GM23248 (cell line): Measurements from ENCODE around the gene TBC1D2B. TPM values are rescaled to one million over a fixed set of nuclear protein-coding genes. Genes with fewer than 3 reads are reported as not detected.

ENCODE experiments used
- DNase-seq: peaks from one replicate; pipeline ENCODE4 v3.0.0-alpha.2; 2015
- H2AFZ ChIP-seq: fragments of 200-600 bp; sonication (generic); 2 replicates; pipeline ENCODE4 v1.6.1; 2016; ENCODE audit warnings: antibody characterized with exemption
- H3F3A ChIP-seq: fragments of 200-600 bp; sonication (generic); 2 replicates; pipeline ENCODE4 v1.6.1; 2016; ENCODE audit warnings: mild to moderate bottlenecking, antibody characterized with exemption, mixed run types; ENCODE audit not compliant: insufficient read depth
- H3K27ac ChIP-seq: fragments of 200-600 bp; sonication (generic); 2 replicates; pipeline ENCODE4 v1.5.1; 2016; ENCODE audit warnings: mild to moderate bottlenecking
- H3K27me3 ChIP-seq: fragments of 200-600 bp; sonication (generic); replicated peaks from 2 replicates; pipeline ENCODE4 v1.6.1; 2016; ENCODE audit warnings: mild to moderate bottlenecking; ENCODE audit not compliant: insufficient read depth
- H3K36me3 ChIP-seq: fragments of 200-600 bp; sonication (generic); 2 replicates; pipeline ENCODE4 v1.6.1; 2016; ENCODE audit warnings: low read depth, mild to moderate bottlenecking
- H3K4me1 ChIP-seq: fragments of 200-600 bp; sonication (generic); 2 replicates; pipeline ENCODE4 v1.6.1; 2016; ENCODE audit warnings: mild to moderate bottlenecking; ENCODE audit not compliant: insufficient read depth
- H3K4me2 ChIP-seq: fragments of 200-600 bp; sonication (generic); one replicate; pipeline ENCODE4 v1.6.1; 2016; ENCODE audit warnings: mild to moderate bottlenecking; ENCODE audit not compliant: unreplicated experiment
- H3K4me3 ChIP-seq: fragments of 200-600 bp; sonication (generic); 2 replicates; pipeline ENCODE4 v1.5.1; 2016; ENCODE audit warnings: mild to moderate bottlenecking
- H3K79me2 ChIP-seq: fragments of 200-600 bp; sonication (generic); 2 replicates; pipeline ENCODE4 v1.6.1; 2016; ENCODE audit warnings: mild to moderate bottlenecking; ENCODE audit not compliant: insufficient read depth
- H3K9ac ChIP-seq: fragments of 200-600 bp; sonication (generic); 2 replicates; pipeline ENCODE4 v1.6.1; 2016; ENCODE audit warnings: mild to moderate bottlenecking
- H3K9me2 ChIP-seq: fragments of 200-600 bp; sonication (generic); 2 replicates; pipeline ENCODE4 v1.6.1; 2016; ENCODE audit warnings: mixed run types, mild to moderate bottlenecking, moderate library complexity; ENCODE audit not compliant: insufficient read depth
- H3K9me3 ChIP-seq: fragments of 200-600 bp; sonication (generic); one replicate; pipeline ENCODE4 v1.6.1; 2017; ENCODE audit warnings: low read depth
- H4K20me1 ChIP-seq: fragments of 200-600 bp; sonication (generic); 2 replicates; pipeline ENCODE4 v1.6.0; 2016; ENCODE audit not compliant: insufficient read depth
- EZH2 ChIP-seq: fragments of 200-600 bp; sonication (generic); IDR thresholded peaks from 2 replicates; pipeline ENCODE4 v1.6.1; 2018; ENCODE audit warnings: antibody characterized with exemption, mild to moderate bottlenecking; ENCODE audit not compliant: insufficient read depth, poor library complexity, severe bottlenecking
- EZH2phosphoT487 ChIP-seq: fragments of 200-600 bp; sonication (generic); IDR thresholded peaks from 2 replicates; pipeline ENCODE4 v1.6.1; 2018; ENCODE audit warnings: antibody characterized with exemption, moderate library complexity, mild to moderate bottlenecking, low read depth; ENCODE audit not compliant: insufficient read depth
- WGBS, 2 experiments: methylation state at CpG; one replicate each; pipeline ENCODE4 v1.1.6; 2015 to 2017; ENCODE audit warnings: low lambda C conversion rate in 2 of 2, low coverage in 1 of 2; ENCODE audit errors: missing lambda C conversion rate in 2 of 2; 5-methylcytosine and 5-hydroxymethylcytosine counted together
- in situ Hi-C: fragments of 300-500 bp; cut with MboI; formaldehyde crosslinking; loops from 2 replicates; pipeline ENCODE4 v1.15.0; 2020
- polyA plus RNA-seq: library from polyadenylated mRNA; unstranded; fragments of >200 nt; fragmentation: Nextera tagmentation; extraction: Ambion mirVana; gene quantifications from 2 replicates; pipeline ENCODE4 v1.2.1, GENCODE V29; 2016
- total RNA-seq: library from RNA; depleted of rRNA; stranded (reverse); fragments of >200 nt; shearing (Covaris generic); gene quantifications from 2 replicates; pipeline ENCODE4 v1.2.3, GENCODE V29; 2014

The TBC1D2B gene
- total and polyA plus RNA-seq, 2 experiments from 2014 or later, result 11.1 to 40.5 TPM

- Histone ChIP-seq H3K79me2 (peaks cover 84% of the 10 kb centered on the region), H3K9ac (no peak overlapping the region), H3K36me3 (0 out of 2 replicates have a peak, but pooled peaks cover 8% of the 10 kb centered on the region), H2AFZ (no peak overlapping the region), H3K9me2 (no peaks in the 10 kb centered on the region), H3F3A (peaks cover 22% of the 10 kb centered on the region), H3K4me2 (no peak overlapping the region), H4K20me1 (0 out of 2 replicates have a peak, but pooled peaks cover 3% of the 10 kb centered on the region), H3K27ac (no peak overlapping the region), H3K9me3 (no peaks in the 10 kb centered on the region), H3K4me3 (no peak overlapping the region), H3K27me3 (no peaks in the 10 kb centered on the region), H3K4me1 (peaks cover 56% of the 10 kb centered on the region)
- no peak for DNase-seq
- no peak for TF ChIP-seq EZH2
- TF ChIP-seq EZH2phosphoT487, result no peak
- in situ Hi-C loops, result no loop called here
- 53 to 57% methylated on average over 2 of the region's 2 CpGs for WGBS, 2 experiments
These were observed 23.0 kb downstream of the TBC1D2B start for GRCh38 chr15:78054518-78054917.

GRCh38 chr15:78052545-78052944 lies 25.0 kb downstream of the TBC1D2B start:
- in situ Hi-C loops, result no loop called here
- TF ChIP-seq EZH2phosphoT487, result no peak
- TF ChIP-seq EZH2, result no peak
- Histone ChIP-seq H3K27ac (no peak overlapping the region), H3F3A (peaks cover 42% of the 10 kb centered on the region), H3K9me3 (no peaks in the 10 kb centered on the region), H4K20me1 (0 out of 2 replicates have a peak, but pooled peaks cover 3% of the 10 kb centered on the region), H3K4me3 (no peak overlapping the region), H3K9me2 (no peaks in the 10 kb centered on the region), H3K36me3 (0 out of 2 replicates have a peak, but pooled peaks cover 8% of the 10 kb centered on the region), H3K9ac (no peak overlapping the region), H3K79me2 (peaks cover 70% of the 10 kb centered on the region), H2AFZ (no peak overlapping the region), H3K27me3 (no peaks in the 10 kb centered on the region), H3K4me1 (peaks cover 65% of the 10 kb centered on the region), H3K4me2 (no peak overlapping the region)
- 93% methylated on average over 5 of the region's 5 CpGs for WGBS, 2 experiments
- no peak for DNase-seq

- no peak overlapping the region for H3K27ac ChIP-seq
- H3K36me3 ChIP-seq, result 0 out of 2 replicates have a peak, but pooled peaks cover 8% of the 10 kb centered on the region
- 0 out of 2 replicates have a peak, but pooled peaks cover 3% of the 10 kb centered on the region for H4K20me1 ChIP-seq
- no peak overlapping the region for H3K9ac ChIP-seq
- no peak overlapping the region for H3K4me2 ChIP-seq
- no peaks in the 10 kb centered on the region for H3K9me2 ChIP-seq
- no peak for DNase-seq
- peaks cover 64% of the 10 kb centered on the region for H3K79me2 ChIP-seq
- peaks cover 47% of the 10 kb centered on the region for H3F3A ChIP-seq
- in situ Hi-C loops, result no loop called here
- H3K4me1 ChIP-seq, result peaks cover 65% of the 10 kb centered on the region
- H3K27me3 ChIP-seq, result no peaks in the 10 kb centered on the region
- H3K9me3 ChIP-seq, result no peaks in the 10 kb centered on the region
- H2AFZ ChIP-seq, result no peak overlapping the region
- H3K4me3 ChIP-seq, result no peak overlapping the region
- no peak for TF ChIP-seq EZH2
- no peak for TF ChIP-seq EZH2phosphoT487
These were observed 25.5 kb downstream of the TBC1D2B start for GRCh38 chr15:78052001-78052401.

GRCh38 chr15:78051596-78051995 lies 25.9 kb downstream of the TBC1D2B start:
- no peak for DNase-seq
- 0 out of 2 replicates have a peak, but pooled peaks cover 3% of the 10 kb centered on the region for H4K20me1 ChIP-seq
- H3K4me3 ChIP-seq, result no peak overlapping the region
- no peak overlapping the region for H2AFZ ChIP-seq
- no peaks in the 10 kb centered on the region for H3K9me2 ChIP-seq
- no peaks in the 10 kb centered on the region for H3K27me3 ChIP-seq
- in situ Hi-C loops, result no loop called here
- H3K36me3 ChIP-seq, result 0 out of 2 replicates have a peak, but pooled peaks cover 8% of the 10 kb centered on the region
- no peak for TF ChIP-seq EZH2phosphoT487
- no peak for TF ChIP-seq EZH2
- peaks cover 63% of the 10 kb centered on the region for H3K79me2 ChIP-seq
- H3K9ac ChIP-seq, result 0 out of 2 replicates have a peak overlapping the region, but pooled peaks have one; percentile 17
- WGBS, 2 experiments, result 82 to 91% methylated on average over 3 of the region's 3 CpGs
- H3K9me3 ChIP-seq, result no peaks in the 10 kb centered on the region
- H3F3A ChIP-seq, result peaks cover 50% of the 10 kb centered on the region
- H3K4me2 ChIP-seq, result no peak overlapping the region
- H3K27ac ChIP-seq, result peak overlapping the region; percentile 71; the same call in 1 of the 2 replicates
- peaks cover 63% of the 10 kb centered on the region for H3K4me1 ChIP-seq
